Bronchus fibroblast of lung (primary cell): ENCODE data around the gene GEMIN2. TPM values are rescaled to one million over a fixed set of nuclear protein-coding genes. Genes with fewer than 3 reads are reported as not detected.

ENCODE experiments used
- total RNA-seq: library from RNA; depleted of rRNA; stranded (reverse); fragments of >200 nt; gene quantifications from 2 replicates; pipeline ENCODE4 v1.2.3, GENCODE V29; 2015

The GEMIN2 gene
- 19.0 and 22.2 TPM in 2 replicates for total RNA-seq

GRCh38 chr14:39114073-39114838, at the start of gene GEMIN2:
Gene GEMIN2, plus strand, starts transcription at chr14:39114323. Its CDS starts 16 bp downstream, at chr14:39114339.

GRCh38 chr14:39102969-39103957, 10.9 kb upstream of the GEMIN2 start, which contains the start of gene SEC23A:
Gene SEC23A, minus strand, starts transcription at chr14:39103235. Its CDS starts 7,117 bp downstream, at chr14:39096118.

GRCh38 chr14:39174560-39175444, 60.7 kb downstream of the GEMIN2 start, which contains the start of gene PNN:
Gene PNN, plus strand, starts transcription at chr14:39175254. Its CDS starts 26 bp downstream, at chr14:39175280.

Other genes with a start within 250 kb of the GEMIN2 start
- gene SEC23A, start 11.1 kb upstream of the GEMIN2 start, total RNA-seq, result 205 and 253 TPM in 2 replicates
- gene TRAPPC6B, start 56.0 kb downstream of the GEMIN2 start, total RNA-seq, result 17.7 and 22.6 TPM in 2 replicates
- gene PNN, start 60.9 kb downstream of the GEMIN2 start, total RNA-seq, result 10.3 and 11.8 TPM in 2 replicates
- 5.6 and 7.7 TPM in 2 replicates for gene MIA2, start 119.6 kb downstream of the GEMIN2 start, total RNA-seq